OCI-LY7 (cell line): ENCODE results near the gene ANKDD1A. TPM values are rescaled to one million over a fixed set of nuclear protein-coding genes. Genes with fewer than 3 reads are reported as not detected.

Source experiments
- BruUV-seq: library from RNA; stranded (reverse); fragments of 400-500 nt; replicated peaks from 2 replicates; lab custom pipeline; 2021; lab: Mats Ljungman, UMichigan
- CTCF ChIA-PET: fragments of 300-600 bp; sonication (Branson Sonifier 250); formaldehyde crosslinking; loops from one replicate; lab custom pipeline; 2022; ENCODE audit warnings: antibody characterized with exemption; ENCODE audit not compliant: unreplicated experiment; lab: Charles Lee
- POLR2A ChIA-PET: fragments of 300-600 bp; sonication (Branson Sonifier 250); formaldehyde crosslinking; loops from one replicate; lab custom pipeline; 2022; ENCODE audit warnings: antibody characterized with exemption; lab: Charles Lee
- DNase-seq: peaks from one replicate; pipeline ENCODE4 v3.0.0-alpha.2; 2015; ENCODE audit warnings: low spot score
- H2AFZ ChIP-seq: fragments of 200-600 bp; sonication (generic), shearing (Covaris generic); 2 replicates; pipeline ENCODE4 v1.6.1; 2014; ENCODE audit warnings: mild to moderate bottlenecking, antibody characterized with exemption, low read length, moderate library complexity
- H3K27ac ChIP-seq: fragments of 200-600 bp; sonication (generic); 2 replicates; pipeline ENCODE4 v1.5.1; 2014; ENCODE audit warnings: mixed run types, low read depth, mild to moderate bottlenecking, moderate library complexity, low read length, inconsistent platforms; ENCODE audit not compliant: poor library complexity, severe bottlenecking
- H3K36me3 ChIP-seq: fragments of 200-600 bp; sonication (generic); 2 replicates; pipeline ENCODE4 v1.6.1; 2014; ENCODE audit warnings: mild to moderate bottlenecking, antibody characterized with exemption, low read length, moderate library complexity, mixed read lengths; ENCODE audit not compliant: insufficient read depth
- H3K4me1 ChIP-seq: fragments of 200-600 bp; sonication (generic); 2 replicates; pipeline ENCODE4 v1.5.1; 2014; ENCODE audit warnings: mild to moderate bottlenecking, low read length; ENCODE audit not compliant: insufficient read depth, poor library complexity, severe bottlenecking
- H3K4me2 ChIP-seq: fragments of 200-600 bp; sonication (generic); 2 replicates; pipeline ENCODE4 v1.6.1; 2014; ENCODE audit warnings: mild to moderate bottlenecking, low read length
- H3K4me3 ChIP-seq: fragments of 200-600 bp; sonication (generic); 2 replicates; pipeline ENCODE4 v1.5.1; 2014; ENCODE audit warnings: mild to moderate bottlenecking, low read depth, low read length; ENCODE audit not compliant: poor library complexity, severe bottlenecking
- H3K79me2 ChIP-seq: fragments of 200-600 bp; sonication (generic); 2 replicates; pipeline ENCODE4 v1.6.1; 2016; ENCODE audit warnings: low read depth, mild to moderate bottlenecking, low read length, moderate library complexity, mixed read lengths; ENCODE audit not compliant: insufficient read depth
- H3K9me2 ChIP-seq: fragments of 200-600 bp; sonication (generic); 2 replicates; pipeline ENCODE4 v1.6.1; 2016; ENCODE audit warnings: mild to moderate bottlenecking, low read length, mixed read lengths; ENCODE audit not compliant: insufficient read depth
- H3K9me3 ChIP-seq: fragments of 200-600 bp; sonication (generic); 2 replicates; pipeline ENCODE4 v1.6.1; 2014; ENCODE audit warnings: mild to moderate bottlenecking, mixed run types, low read length, mixed read lengths
- H4K20me1 ChIP-seq: fragments of 200-600 bp; sonication (generic); 2 replicates; pipeline ENCODE4 v1.6.1; 2014; ENCODE audit warnings: mild to moderate bottlenecking, antibody characterized with exemption, low read length, moderate library complexity, mixed read lengths; ENCODE audit not compliant: insufficient read depth
- CTCF ChIP-seq: fragments of 200-600 bp; sonication (generic); conservative IDR thresholded peaks from 2 replicates; pipeline ENCODE4 v1.5.1; 2014; ENCODE audit warnings: mild to moderate bottlenecking, antibody characterized with exemption, low read length, moderate library complexity, mixed read lengths
- EZH2phosphoT487 ChIP-seq: fragments of 200-600 bp; sonication (generic); IDR thresholded peaks from 2 replicates; pipeline ENCODE4 v1.6.1; 2018; ENCODE audit warnings: low read depth, borderline replicate concordance, mild to moderate bottlenecking, mixed run types, antibody characterized with exemption, low read length, moderate library complexity, mixed read lengths
- intact Hi-C: fragments of 100-400 bp; cut with micrococcal nuclease; formaldehyde crosslinking; loops from one replicate; pipeline ENCODE4 v1.10.0; 2022; ENCODE audit not compliant: unreplicated experiment
- total RNA-seq, 2 experiments: library from RNA; depleted of rRNA in 1 of 2; stranded (reverse); fragments of >200 nt in 1 of 2; shearing (Covaris generic) in 1 of 2; gene quantifications; 2 replicates each; pipeline ENCODE4 v1.2.3, GENCODE V29; 2014 to 2022

ANKDD1A gene
- total RNA-seq, 2 experiments from 2014 or later, result 2.1 to 5.1 TPM

GRCh38 chr15:64921711-64922110, 10.0 kb downstream of the ANKDD1A start:
- H3K9me2 ChIP-seq, result no peaks in the 10 kb centered on the region
- TF ChIP-seq CTCF, result no peak
- no peak for TF ChIP-seq EZH2phosphoT487
- CTCF ChIA-PET, result no interaction called here
- H3K27ac ChIP-seq, result no peak overlapping the region
- no peak overlapping the region for H3K4me3 ChIP-seq
- H3K4me1 ChIP-seq, result no peaks in the 10 kb centered on the region
- H2AFZ ChIP-seq, result no peak overlapping the region
- no peak for DNase-seq
- H3K79me2 ChIP-seq, result no peaks in the 10 kb centered on the region
- H4K20me1 ChIP-seq, result no peaks in the 10 kb centered on the region
- H3K9me3 ChIP-seq, result no peaks in the 10 kb centered on the region
- H3K36me3 ChIP-seq, result no peaks in the 10 kb centered on the region
- no TSS peak for BruUV-seq
- POLR2A ChIA-PET, result no interaction called here
- intact Hi-C loops, result no loop called here
- H3K4me2 ChIP-seq, result no peak overlapping the region

- DNase-seq, result no peak
- Histone ChIP-seq H4K20me1 (no peaks in the 10 kb centered on the region), H3K79me2 (no peaks in the 10 kb centered on the region), H2AFZ (no peak overlapping the region), H3K36me3 (no peaks in the 10 kb centered on the region), H3K4me3 (no peak overlapping the region), H3K9me2 (no peaks in the 10 kb centered on the region), H3K4me1 (no peaks in the 10 kb centered on the region), H3K27ac (no peak overlapping the region), H3K9me3 (no peaks in the 10 kb centered on the region), H3K4me2 (no peak overlapping the region)
- POLR2A ChIA-PET, result interaction anchor here (1.0 kb wide), 1 partner anchor 9 kb away, joined by 3 read pairs; no protein-coding TSS in a partner anchor
- CTCF ChIA-PET, result no interaction called here
- intact Hi-C loops, result no loop called here
- BruUV-seq, result no TSS peak
- no peak for TF ChIP-seq EZH2phosphoT487
- no peak for TF ChIP-seq CTCF
These were observed 11.8 kb downstream of the ANKDD1A start for GRCh38 chr15:64923546-64923945.

- Histone ChIP-seq H3K79me2 (no peaks in the 10 kb centered on the region), H3K9me3 (no peaks in the 10 kb centered on the region), H3K4me3 (no peak overlapping the region), H2AFZ (no peak overlapping the region), H3K27ac (no peak overlapping the region), H3K9me2 (no peaks in the 10 kb centered on the region), H3K4me2 (no peak overlapping the region), H3K4me1 (no peaks in the 10 kb centered on the region), H4K20me1 (no peaks in the 10 kb centered on the region), H3K36me3 (no peaks in the 10 kb centered on the region)
- CTCF ChIA-PET, result interaction anchor here (0.6 kb wide), 1 partner anchor 141 kb away, joined by 11 read pairs; no protein-coding TSS in a partner anchor
- BruUV-seq, result no TSS peak
- intact Hi-C loops, result no loop called here
- DNase-seq, result no peak
- TF ChIP-seq EZH2phosphoT487 (no peak), CTCF (no peak)
- POLR2A ChIA-PET, result no interaction called here
These were observed 13.9 kb downstream of the ANKDD1A start for GRCh38 chr15:64925335-64926330.
